ENCODE measurements around the gene OR2H1.
"Not testable (repeated sequence)": the region's sequence is repeated elsewhere in the genome, so short reads cannot be mapped to it uniquely, and the experiment has no call there.

Gene OR2H1

DNA sequence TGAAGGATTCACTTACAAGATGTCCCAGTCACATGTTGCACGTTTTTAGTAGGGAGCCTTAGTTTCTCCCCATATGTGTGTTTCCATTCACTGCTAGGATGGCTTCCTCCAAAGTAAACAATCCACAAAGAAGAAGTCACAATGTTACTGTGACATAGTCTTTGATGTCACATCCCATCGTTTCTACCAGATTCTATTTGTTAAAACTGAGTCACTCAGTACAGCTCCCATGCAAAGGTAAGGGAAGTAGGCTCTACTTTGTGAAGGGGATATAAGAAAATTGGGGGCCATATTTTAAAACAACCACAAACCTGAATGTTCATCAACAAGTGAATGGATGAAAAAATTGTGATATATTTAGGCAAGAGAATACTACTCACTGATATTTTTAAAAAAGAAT lies at the start of gene OR2H1, which contains the start of gene OR11A1:
Gene OR2H1, plus strand, starts transcription at position 185 of the 400 bp plus-strand sequence. CDS start 4,615 bp downstream, outside the sequence.
Gene OR11A1, minus strand, starts transcription at position 101 of the 400 bp plus-strand sequence. CDS start 29,430 bp downstream, outside the sequence.
- no peak for DNase-seq

DNA sequence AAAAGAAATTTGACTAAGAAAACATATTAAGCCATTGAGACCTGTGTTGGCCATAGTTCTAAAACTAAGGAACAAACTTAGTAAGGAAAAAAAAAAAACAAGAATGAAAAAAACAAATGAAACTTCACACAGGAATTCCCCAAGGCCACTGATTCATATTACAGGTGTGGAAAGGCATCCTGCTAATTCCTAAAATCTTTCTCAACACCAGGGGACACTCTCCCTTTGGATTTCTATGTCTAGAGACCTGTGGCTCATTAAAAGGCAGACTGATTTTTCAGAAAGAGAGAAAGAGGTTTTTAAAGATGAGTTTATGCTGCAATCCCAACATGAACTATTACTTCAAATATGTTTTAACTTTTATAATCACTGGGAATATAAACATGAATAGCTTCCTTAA lies 42.4 kb upstream of the OR2H1 start, which contains the start of gene OR12D1:
Gene OR12D1, plus strand, starts transcription at position 341 of the 400 bp plus-strand sequence.
- DNase-seq = no peak

DNA sequence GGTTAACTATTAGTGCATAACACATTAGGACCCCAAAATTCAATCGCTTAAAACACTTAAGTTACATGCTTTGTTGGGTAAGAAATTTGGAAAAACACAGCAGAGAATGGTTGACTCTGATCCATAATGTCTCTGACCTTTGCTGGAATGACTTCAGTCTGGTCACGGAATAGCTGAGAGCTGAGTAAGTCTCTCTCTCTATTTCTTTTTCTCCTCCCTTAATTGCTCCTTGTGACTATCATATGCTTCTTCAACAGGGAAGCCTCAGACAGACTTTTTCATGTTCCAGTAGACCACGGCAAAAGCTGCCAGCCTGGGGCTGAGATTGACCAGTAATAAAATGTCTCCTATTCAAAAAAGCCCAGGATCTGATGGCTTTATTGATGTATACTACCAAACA lies 37.4 kb upstream of the OR2H1 start:
- DNase-seq = no peak

DNA sequence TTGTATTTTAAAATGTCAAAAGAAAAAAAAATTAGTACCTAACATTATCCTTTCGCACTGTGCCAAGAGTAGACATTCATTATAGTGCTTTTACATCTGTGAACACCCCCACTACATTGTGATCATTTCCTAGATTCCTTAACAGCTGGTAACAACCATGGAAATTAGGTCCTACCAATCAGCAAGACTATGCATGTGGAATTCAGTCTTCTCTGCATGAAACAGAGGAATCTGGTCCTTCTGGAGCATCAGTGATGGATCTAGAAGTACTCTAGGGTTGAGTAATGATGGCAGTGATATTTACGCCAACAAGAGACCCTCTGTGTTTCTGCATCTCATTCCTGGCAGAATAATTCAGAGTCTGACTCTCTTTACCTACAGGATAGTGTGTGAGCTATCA lies 32.8 kb upstream of the OR2H1 start:
- DNase-seq = no peak

DNA sequence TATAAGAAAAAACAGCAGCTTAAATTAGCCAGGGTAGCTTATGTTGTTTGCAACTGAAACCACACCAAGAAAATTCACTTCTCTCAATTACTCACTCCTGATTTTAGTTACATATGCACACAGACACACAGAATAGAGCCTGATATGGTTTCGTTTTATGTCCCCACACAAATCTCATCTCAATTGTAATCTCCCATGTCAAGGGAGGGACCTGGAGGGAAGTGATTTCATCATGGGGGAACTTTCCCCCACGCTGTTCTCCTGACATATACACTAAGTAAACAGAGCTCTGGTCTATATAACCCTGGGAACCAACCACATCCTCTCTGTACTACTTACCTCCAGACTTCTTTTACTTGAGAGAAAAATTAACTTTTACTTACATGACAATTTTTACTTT lies 32.4 kb upstream of the OR2H1 start:
- DNase-seq = no peak

DNA sequence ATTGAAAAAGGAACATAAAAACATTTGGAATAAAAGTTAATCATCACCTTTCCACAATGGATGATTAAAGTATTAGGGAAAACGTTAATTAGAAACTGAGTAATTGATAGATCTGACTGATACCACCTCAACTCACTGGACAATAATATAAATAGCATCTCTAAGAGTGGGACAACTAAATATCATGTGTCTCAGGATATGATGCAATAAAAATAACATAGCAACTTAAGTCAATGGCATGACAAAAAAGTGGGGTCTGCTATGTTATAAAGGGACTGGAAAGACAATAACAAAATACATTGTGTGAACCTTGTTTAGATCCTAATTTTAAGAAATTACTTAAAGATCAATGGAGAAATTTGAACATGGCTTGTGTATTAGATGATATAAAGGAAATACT lies 31.9 kb upstream of the OR2H1 start:
- DNase-seq = no peak

DNA sequence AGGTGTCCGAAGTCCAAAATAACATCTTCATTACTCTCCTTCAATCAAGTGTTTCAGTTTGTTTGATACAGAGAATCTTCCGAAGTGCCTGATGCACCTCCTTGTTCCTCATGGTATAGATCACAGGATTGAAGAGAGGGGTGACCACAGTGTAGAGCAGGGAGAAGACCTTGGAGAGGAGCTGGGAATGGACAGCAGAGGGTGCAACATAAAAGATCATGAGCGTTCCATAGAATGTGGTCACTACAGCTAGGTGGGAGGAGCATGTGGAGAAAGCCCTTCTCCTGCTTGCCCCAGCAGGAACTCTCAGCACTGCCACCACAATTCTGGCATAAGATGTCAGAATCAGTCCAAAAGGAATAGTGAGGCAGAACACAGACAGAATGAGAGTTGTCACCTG lies 30.3 kb upstream of the OR2H1 start:
- DNase-seq = no peak

DNA sequence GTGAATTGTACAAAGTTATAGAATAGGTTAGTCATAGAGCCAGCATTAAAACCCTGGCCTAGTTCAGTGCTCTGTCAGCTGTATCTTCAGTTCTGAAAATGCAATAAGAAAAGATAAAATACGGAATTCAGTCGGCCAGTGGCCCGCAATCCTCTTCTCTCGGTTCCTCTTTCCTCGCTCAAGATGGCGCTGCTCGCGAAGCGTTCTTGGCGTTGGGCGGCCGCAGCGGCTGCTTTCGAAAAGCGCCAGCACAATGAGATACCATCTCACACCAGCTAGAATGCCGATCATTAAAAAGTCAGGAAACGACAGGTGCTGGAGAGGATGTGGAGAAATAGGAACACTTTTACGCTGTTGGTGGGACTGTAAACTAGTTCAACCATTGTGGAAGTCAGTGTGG lies 20.2 kb upstream of the OR2H1 start:
- DNase-seq = not testable (repeated sequence)

DNA sequence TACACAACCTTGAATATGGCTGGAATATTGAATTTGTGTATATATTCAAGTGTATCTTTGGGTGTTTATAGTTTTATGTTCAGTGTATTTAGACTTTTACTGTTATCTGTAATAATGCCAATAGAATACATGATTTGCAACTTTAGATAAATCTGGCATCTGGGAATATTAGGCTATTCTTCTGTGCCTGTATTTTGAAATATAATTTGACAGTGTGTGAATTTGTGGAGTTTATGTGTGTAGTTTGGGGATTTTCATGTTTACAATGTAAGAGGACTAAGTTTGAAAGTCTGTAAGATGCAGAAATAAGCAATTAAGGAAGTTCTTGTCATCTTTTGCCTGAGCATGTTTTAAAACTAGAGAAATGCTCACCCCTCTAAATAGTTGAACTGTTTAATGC lies 17.9 kb upstream of the OR2H1 start, which contains the start of gene OR10C1:
Gene OR10C1, plus strand, starts transcription at position 301 of the 400 bp plus-strand sequence. CDS start 710 bp downstream, outside the sequence.
- no peak for DNase-seq

DNA sequence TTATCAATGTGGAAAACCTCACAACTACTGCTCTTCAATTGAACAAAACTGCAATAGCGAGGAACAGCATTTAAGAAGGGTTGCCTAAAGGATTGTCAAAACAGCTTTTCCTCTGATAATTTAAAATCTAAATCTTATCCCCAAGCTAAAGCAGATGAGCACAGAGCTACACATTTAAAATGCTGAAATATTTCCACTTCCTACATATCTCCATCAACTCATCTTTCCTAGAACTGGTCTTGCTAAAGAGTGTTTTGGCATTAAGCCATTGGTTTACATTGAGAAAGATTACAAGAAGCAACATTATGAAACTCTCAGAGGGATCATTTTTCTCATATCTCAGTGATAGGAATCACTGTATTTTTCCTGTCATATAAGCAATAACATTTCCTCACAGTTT lies 14.2 kb upstream of the OR2H1 start:
- no peak for DNase-seq

DNA sequence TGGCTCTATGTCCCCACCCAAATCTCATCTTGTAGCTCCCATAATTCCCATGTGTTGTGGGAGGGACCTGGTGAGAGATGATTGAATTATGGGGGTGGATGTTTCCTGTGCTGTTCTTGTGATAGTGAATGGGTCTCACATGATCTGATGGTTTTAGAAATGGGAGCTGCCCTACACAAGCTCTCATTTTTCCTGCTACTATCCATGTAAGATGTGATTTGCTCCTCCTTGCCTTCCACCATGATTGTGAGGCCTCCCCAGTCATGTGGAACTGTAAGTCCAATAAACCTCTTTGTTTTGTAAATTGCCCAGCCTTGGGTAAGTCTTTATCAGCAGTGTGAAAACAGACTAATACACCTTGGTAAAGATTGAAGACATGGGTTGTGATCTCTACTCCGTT lies 12.9 kb upstream of the OR2H1 start:
- not testable (repeated sequence) for DNase-seq

DNA sequence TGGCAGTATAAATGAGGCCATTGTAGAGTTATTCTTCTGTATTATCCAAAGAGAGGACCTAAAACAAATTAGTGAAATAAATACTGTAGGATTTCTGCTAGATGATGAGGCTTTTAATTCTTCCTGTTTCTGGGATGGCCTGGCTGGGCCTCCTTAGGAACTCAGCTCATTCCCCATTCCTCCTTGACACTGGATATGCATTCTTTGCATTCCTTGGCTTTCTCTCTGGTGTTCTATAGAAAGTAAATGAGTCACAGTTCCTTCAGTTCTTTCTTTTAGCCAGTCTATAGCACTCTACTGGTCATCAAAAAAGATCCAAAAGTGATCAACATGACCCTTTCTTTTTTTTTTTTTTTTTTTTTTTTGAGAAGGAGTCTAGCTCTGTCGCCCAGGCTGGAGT lies 9.3 kb upstream of the OR2H1 start:
- no peak for DNase-seq

DNA sequence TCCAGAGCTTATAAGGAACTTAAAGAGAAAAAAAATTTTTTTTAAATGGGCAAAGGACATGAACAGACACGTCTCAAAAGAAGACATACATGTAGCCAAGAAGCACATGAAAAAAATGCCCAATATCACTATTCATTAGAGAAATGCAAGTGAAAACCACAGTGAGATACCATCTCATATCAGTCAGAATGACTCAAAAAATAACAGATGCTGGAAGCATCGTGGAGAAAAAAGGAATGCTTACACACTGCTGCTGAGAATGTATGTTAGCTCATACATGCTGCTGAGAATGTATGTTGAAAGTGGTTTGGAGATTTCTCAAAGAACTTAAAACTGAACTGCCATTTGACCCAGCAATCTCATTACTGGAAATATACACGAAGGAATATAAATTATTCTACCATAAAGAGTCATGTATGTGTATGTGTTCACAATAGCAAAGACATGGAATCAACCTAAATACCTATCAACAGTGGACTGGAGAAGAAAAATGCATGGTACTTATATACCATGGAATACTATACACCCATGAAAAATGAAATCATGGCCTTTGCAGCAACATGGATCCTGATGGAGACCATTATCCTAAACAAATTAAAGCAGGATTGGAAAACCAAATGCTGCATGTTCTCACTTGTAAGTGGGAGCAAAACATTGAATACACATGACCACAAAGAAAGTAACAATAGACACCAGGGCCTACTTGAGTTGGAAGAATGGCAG lies 5.3 kb upstream of the OR2H1 start:
- DNase-seq = no peak

DNA sequence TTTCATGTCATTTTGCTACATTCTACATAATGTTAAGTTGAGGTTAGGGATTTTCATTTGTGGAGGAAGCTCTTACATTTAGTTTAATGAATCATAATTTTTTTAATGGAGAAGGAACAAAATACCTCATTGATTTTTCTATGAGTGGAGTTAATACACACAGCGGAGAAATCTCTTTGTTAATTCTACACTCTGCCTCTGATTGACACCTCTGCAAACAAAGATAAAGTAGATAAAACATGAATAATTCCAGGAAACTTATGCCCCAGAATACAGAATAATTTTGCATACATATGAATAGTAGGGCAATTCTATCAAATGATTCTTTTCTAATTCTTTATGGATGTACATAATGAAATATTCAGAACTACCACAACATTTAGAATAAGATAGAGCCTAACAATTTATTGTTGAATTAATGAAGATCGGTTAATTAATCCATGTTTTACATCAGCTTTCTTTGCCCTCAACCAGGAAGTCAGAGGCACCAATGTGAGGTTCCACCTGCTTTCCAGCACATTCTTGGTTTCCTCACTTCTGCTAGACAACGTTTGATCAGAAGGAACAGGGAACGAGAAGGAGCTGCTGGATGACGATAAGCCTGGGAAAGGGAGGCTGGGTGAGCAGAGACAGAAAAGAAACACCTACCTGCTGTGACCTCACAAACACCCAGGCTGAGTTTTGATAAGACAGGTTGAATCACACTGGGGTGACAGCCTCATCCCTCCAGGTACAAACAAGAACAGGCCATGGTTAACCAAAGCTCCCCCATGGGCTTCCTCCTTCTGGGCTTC lies 4.3 kb downstream of the OR2H1 start:
- no peak for DNase-seq

DNA sequence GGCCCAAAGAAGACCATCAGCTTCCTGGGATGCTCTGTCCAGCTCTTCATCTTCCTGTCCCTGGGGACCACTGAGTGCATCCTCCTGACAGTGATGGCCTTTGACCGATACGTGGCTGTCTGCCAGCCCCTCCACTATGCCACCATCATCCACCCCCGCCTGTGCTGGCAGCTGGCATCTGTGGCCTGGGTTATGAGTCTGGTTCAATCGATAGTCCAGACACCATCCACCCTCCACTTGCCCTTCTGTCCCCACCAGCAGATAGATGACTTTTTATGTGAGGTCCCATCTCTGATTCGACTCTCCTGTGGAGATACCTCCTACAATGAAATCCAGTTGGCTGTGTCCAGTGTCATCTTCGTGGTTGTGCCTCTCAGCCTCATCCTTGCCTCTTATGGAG lies 5.1 kb downstream of the OR2H1 start:
- no peak for DNase-seq

DNA sequence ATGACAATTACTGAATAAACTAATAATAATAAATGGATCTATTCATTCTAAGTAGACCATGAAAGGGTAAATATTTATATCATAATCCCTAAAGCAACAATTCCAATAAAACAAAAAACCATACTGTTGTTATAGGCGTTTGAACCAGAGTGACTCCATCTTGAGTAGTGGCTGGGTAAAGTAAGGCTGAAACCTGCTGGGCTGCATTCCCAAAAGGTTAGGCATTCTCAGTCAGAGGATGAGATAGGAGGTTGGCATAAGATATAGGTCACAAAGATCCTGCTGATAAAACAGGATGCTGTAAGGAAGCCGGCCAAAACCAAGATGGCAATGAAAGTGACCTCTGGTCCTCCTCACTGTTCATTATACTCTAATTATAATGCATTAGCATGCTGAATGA lies 8.3 kb downstream of the OR2H1 start:
- DNase-seq = no peak

DNA sequence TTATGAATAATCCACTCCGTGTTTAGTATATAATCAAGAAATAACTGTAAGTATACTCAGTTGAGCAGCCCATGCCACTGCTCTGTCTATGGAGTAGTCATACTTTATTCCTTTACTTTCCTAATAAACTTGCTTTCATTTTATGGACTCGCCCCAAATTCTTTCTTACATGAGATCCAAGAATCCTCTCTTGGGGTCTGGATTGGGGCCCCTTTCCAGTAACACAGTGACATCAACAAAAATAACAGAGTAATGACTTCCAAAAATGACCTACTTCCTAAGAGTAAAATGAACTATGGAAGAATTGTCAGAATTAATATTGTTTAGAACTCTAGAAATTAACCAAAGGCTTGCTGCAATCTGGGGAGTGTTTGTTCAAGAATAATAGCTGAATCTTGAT lies 8.8 kb downstream of the OR2H1 start:
- DNase-seq = no peak

DNA sequence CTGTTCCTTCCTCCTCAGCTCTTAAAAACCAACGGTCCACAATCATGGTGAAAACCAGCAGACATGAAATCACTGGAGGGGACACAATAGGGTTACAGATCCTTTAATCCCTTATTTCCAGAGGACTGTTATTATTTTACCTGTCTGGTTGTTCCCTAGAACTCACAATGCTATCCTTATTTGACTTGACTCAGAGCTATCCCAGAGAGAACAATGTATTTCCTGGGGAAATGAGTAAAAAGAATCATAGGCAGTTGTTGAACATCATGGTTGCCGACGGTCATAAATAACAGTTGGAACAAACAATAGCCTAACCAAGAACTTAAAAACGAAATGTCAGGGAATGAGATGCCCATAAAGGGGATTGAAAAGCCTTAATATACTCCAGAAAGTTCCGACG lies 9.3 kb downstream of the OR2H1 start:
- DNase-seq = no peak

DNA sequence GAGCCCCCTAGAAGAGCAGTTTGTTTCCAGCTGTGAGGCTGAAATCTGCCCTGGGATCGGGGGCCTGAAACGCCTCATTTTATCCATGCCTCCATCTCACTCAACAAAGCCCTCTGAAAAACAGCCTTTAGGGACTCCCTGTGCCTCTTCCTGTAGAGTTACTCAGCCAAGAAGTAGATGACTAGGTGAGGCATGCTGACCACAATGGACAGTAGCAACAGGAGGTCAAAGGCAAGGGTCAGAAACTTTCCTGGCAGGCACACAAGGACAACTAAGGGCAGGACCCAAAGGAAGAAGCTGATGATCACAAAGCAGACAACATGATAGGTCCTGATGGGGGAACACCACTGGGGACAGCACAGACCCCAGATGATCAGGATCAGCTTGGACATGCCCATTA lies 18.0 kb downstream of the OR2H1 start:
- DNase-seq = no peak

DNA sequence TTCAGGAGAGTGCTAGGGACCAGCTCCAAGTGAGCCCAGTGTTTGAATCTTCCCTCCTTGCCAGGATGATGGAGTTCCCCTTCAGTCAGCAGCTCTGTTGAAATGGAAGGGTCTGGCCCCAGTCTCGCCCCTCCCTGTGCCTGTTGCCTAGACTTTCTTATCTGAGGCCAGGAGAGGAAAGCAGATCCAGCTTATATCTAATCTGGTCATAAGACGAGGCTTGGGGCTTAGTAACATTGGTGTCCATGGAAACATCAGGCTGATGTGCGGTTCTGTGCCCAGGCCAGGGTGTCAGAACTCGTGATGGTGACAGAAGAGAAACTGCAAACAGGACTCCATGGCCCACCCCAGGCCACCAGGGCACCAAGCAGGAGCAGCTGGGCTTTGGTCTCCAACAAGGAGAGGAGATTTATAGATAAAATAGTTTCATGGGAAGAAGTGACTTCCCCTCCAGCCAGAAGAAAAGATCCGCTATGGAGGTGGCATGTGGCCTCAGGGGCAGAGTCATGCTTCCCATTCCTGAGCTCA lies 21.0 kb downstream of the OR2H1 start:
- no peak for DNase-seq

DNA sequence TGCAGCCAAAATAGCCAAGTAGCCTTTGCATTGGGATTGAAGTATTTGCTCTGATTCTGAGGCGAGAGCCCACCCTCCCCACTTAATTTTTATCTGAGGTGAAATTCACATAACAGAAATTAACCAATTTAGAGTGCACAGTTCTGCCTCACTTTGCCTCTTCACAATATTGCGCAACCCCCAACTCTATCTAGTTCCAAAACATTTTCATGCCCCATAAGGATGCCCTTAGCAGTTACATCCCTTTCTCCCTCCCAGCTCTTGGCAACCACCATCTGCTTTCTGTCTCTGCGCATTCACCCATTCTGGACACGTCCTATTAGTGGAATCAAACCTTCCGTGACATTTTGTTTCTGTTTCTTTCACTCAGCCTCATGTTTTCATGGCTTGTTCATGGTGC lies 21.8 kb downstream of the OR2H1 start:
- no peak for DNase-seq

DNA sequence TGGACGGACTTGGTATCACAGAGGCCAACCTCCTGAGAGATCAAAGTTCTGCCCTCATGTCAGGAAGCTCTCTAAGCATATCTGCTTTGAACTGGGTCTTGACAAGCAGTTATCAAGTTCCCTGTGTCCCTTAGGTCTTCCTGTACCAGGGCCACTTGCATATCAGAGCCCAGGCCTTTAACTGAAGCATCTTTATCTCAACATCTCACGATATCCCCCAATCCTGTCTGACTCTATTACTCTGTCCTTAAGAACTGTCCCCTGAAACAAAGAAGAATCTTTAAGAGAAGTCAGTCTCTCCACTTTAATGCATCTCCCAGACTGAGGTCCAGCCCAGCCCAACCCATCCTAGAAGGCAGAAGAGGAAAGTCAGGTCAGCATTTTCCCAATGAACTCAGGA lies 22.6 kb downstream of the OR2H1 start:
- DNase-seq = no peak

DNA sequence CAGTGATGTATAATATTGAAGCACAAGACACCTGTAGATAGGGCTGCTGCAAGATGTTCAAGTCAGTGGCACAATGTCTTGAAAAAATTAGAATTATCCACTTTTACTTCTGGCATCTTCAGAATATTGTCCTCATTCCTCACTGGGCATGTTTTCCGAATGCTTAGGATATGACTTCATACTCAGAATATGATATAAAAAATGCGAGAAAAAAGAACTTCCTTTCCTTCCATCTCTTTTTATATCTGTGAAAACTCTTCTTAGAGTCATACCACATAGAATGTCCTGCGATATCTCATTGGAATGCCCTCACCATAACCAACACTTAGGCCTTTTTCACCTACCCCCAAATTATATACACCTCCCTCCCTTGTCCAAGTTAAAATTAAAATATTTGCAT lies 26.2 kb downstream of the OR2H1 start:
- DNase-seq = no peak

DNA sequence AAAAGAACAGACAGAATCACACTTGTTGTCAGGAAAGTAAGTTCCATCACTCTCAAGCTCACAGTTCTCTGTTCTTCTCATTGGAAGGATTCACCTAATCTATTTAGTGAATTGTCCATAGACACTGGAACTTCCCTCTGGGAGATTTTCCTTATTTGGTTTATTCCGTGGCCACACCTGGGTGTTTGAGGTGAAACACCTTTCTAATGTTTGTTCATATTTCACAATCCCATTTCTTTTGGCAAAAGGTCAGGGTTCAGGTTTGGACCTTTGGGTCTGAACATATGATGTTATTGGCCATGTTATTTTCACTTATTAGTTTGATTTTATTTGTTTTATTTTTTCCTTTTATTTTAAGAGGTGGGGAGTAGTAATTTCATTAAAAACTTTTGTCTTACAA lies 26.8 kb downstream of the OR2H1 start:
- DNase-seq = no peak

Measured in CD4-positive, alpha-beta T cell treated with Interferon alpha-2 for 1 hour (primary cell).